Chondrocyte (in vitro differentiated cells): ENCODE data around the gene SYNJ1. TPM values are rescaled to one million over a fixed set of nuclear protein-coding genes. Genes with fewer than 3 reads are reported as not detected.

ENCODE experiments used
- DNase-seq: peaks from one replicate; pipeline ENCODE4 v3.0.0; 2021; ENCODE audit warnings: mixed read lengths, low spot score
- H3K27ac Mint-ChIP-seq: one replicate; pipeline ENCODE4 v1.8.0; 2021; ENCODE audit warnings: mild to moderate bottlenecking, moderate library complexity, mixed read lengths; ENCODE audit not compliant: unreplicated experiment
- H3K27me3 Mint-ChIP-seq: 2 replicates; pipeline ENCODE4 v1.8.0; 2021; ENCODE audit warnings: low read depth, mixed read lengths
- H3K36me3 Mint-ChIP-seq: 2 replicates; pipeline ENCODE4 v1.8.0; 2021; ENCODE audit warnings: low read depth, mixed read lengths
- H3K4me1 Mint-ChIP-seq: 2 replicates; pipeline ENCODE4 v1.8.0; 2021; ENCODE audit warnings: low read depth, mild to moderate bottlenecking, mixed read lengths
- H3K4me3 Mint-ChIP-seq: one replicate; pipeline ENCODE4 v1.8.0; 2021; ENCODE audit warnings: mild to moderate bottlenecking, moderate library complexity, mixed read lengths; ENCODE audit not compliant: unreplicated experiment
- H3K9me3 Mint-ChIP-seq: 2 replicates; pipeline ENCODE4 v1.8.0; 2021; ENCODE audit warnings: low read depth, mixed read lengths
- CTCF ChIP-seq: fragments of 200-600 bp; sonication (generic); IDR thresholded peaks from 2 replicates; pipeline ENCODE4 v1.5.0; 2021; ENCODE audit warnings: antibody characterized with exemption, mild to moderate bottlenecking, moderate library complexity
- total RNA-seq: library from RNA; stranded (reverse); gene quantifications from 3 replicates; pipeline ENCODE4 v1.2.1, GENCODE V29; 2021

The SYNJ1 gene
- total RNA-seq, 1 donor from 2014 or later: 9.1 TPM

DNA sequence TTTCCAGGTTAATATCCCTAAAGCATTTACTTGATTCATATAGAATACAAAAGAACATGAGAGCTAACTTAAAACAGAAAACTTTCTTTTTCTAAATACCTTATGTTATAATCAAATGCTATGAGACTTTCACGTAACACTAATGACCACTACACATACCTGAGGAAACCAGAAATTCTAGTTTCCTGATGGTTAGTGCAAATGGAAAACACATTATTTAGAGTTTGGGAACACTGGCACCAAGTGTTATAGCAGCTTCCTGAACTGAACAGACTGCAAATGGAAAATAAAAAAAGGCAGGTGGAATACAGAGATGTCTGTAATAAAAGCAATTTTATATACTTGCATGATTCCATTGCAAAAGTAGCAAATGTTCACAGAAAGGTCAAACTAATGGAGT is 28.3 kb upstream of the SYNJ1 start:
- no peak overlapping the region for H3K4me3 Mint-ChIP-seq
- peaks cover 37% of the 10 kb centered on the region for H3K36me3 Mint-ChIP-seq

DNA sequence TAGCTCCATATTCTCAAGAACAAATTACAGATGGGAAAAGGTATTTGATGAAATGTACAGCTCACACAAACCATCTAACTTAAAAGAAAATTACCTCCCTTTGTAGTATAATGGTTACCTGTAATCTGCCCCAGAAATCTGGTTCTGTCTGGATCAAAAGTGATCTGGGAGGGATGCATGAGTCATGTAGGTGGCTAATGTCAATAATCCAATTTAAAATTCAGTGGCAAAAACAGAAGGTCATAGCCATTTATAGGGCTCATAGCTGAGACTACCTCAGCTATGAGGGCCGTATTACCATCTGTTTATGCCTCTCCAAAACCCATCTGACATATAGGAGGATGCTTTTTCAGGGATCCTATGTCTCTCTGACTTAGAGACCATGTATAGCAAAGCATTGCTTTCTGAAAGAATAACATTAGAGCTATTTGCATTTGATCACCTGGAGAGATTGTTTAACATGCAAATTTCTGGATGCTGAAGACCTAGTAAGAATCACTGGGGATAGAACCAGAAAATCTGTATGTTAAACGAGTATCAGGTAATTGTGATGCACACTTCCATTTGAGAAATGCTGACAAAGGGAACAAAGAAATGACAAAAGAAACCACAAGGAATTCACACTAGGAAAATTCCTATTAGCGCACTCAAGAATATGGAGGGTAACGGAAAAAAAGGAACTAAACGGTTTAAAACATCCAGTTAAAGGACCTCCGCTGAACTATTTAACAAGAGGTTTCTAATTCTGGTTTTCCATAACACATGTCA is 26.2 kb upstream of the SYNJ1 start:
- Mint-ChIP-seq H3K27ac (no peak overlapping the region), H3K27me3 (no peaks in the 10 kb centered on the region), H3K4me3 (no peak overlapping the region), H3K36me3 (peaks cover 35% of the 10 kb centered on the region), H3K4me1 (no peaks in the 10 kb centered on the region), H3K9me3 (no peaks in the 10 kb centered on the region)
- no peak for DNase-seq
- no peak for TF ChIP-seq CTCF

More for the DNA sequence above, 28.3 kb upstream of the SYNJ1 start:
- Mint-ChIP-seq H3K4me1 (no peaks in the 10 kb centered on the region), H3K27ac (no peak overlapping the region), H3K27me3 (no peaks in the 10 kb centered on the region), H3K9me3 (no peaks in the 10 kb centered on the region)
- DNase-seq: no peak
- TF ChIP-seq CTCF: no peak

DNA sequence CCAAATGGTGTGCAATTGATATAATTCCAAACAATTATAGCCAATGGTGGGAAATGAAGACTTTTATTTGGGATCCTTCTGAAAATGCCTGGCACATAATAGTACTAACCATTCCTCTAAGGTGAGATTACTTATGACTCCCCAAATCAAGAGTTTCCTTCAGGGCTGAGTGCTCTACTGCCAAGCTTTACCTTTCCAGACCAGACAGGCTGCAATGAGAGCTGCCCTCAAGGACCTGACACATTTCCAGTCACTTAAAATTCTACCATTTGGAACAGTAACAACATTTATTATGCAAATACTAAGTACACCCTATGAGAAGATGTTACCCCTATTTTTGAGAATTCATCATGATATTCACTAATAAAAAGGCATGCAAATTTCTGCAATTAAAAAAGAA is 22.6 kb upstream of the SYNJ1 start:
- H3K4me3 Mint-ChIP-seq: no peak overlapping the region
- no peaks in the 10 kb centered on the region for H3K9me3 Mint-ChIP-seq
- H3K27me3 Mint-ChIP-seq: no peaks in the 10 kb centered on the region
- no peak for DNase-seq
- H3K4me1 Mint-ChIP-seq: no peaks in the 10 kb centered on the region
- TF ChIP-seq CTCF: no peak
- no peak overlapping the region for H3K27ac Mint-ChIP-seq
- peaks cover 48% of the 10 kb centered on the region for H3K36me3 Mint-ChIP-seq

DNA sequence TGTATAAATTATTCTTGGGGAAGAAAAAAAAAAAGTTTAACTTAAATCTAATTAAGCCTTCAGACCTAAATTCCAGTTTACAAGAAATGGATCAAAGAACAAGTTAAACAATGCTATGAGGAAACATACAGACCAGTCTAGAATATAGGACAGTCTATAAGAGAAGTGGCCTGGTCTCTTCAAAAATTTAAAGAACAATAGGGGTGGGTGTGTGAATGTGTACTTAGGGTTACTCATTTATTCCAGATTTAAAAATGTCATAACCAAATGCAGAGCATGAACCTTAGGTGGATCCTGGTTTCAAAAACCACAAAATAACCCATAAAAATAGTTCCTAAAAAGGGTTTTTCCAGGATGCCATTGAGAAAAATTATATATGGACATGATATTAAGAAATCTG is 21.8 kb upstream of the SYNJ1 start:
- peaks cover 47% of the 10 kb centered on the region for H3K36me3 Mint-ChIP-seq
- no peak overlapping the region for H3K4me3 Mint-ChIP-seq
- H3K27me3 Mint-ChIP-seq: no peaks in the 10 kb centered on the region
- H3K27ac Mint-ChIP-seq: no peak overlapping the region
- no peaks in the 10 kb centered on the region for H3K4me1 Mint-ChIP-seq
- no peak for DNase-seq
- no peak for TF ChIP-seq CTCF
- H3K9me3 Mint-ChIP-seq: no peaks in the 10 kb centered on the region

- H3K27me3 Mint-ChIP-seq: no peaks in the 10 kb centered on the region
- no peak for DNase-seq
- H3K36me3 Mint-ChIP-seq: peaks cover 46% of the 10 kb centered on the region
- TF ChIP-seq CTCF: no peak
- no peaks in the 10 kb centered on the region for H3K9me3 Mint-ChIP-seq
- no peaks in the 10 kb centered on the region for H3K4me1 Mint-ChIP-seq
- no peak overlapping the region for H3K4me3 Mint-ChIP-seq
- H3K27ac Mint-ChIP-seq: no peak overlapping the region
These were observed 20.7 kb upstream of the SYNJ1 start for GRCh38 chr21:32748529-32748928.
